ACC112 (cell line): ENCODE results near the gene MYO1D.

Experiments
- H2AFZ ChIP-seq: fragments of 200-600 bp; sonication (generic); one replicate; pipeline ENCODE4 v1.6.0; 2017; ENCODE audit warnings: antibody characterized with exemption, low read length; ENCODE audit not compliant: unreplicated experiment
- H3K27ac ChIP-seq: fragments of 200-600 bp; sonication (generic); 2 replicates; pipeline ENCODE4 v1.5.1; 2014; ENCODE audit warnings: low read depth, mild to moderate bottlenecking, antibody characterized with exemption, low read length, moderate library complexity
- H3K27me3 ChIP-seq: fragments of 200-600 bp; sonication (generic); 2 replicates; pipeline ENCODE4 v1.6.1; 2014; ENCODE audit warnings: mild to moderate bottlenecking, antibody characterized with exemption, low read length, moderate library complexity, mixed read lengths; ENCODE audit not compliant: insufficient read depth
- H3K36me3 ChIP-seq: fragments of 200-600 bp; sonication (generic); 2 replicates; pipeline ENCODE4 v1.6.1; 2016; ENCODE audit warnings: mild to moderate bottlenecking, antibody characterized with exemption, low read length, moderate library complexity, mixed read lengths; ENCODE audit not compliant: insufficient read depth
- H3K4me1 ChIP-seq: fragments of 200-600 bp; sonication (generic); one replicate; pipeline ENCODE4 v1.6.1; 2016; ENCODE audit warnings: low read length, mixed read lengths; ENCODE audit not compliant: insufficient read depth, unreplicated experiment, control insufficient read depth
- H3K4me3 ChIP-seq: fragments of 200-600 bp; sonication (generic); 2 replicates; pipeline ENCODE4 v1.5.1; 2014; ENCODE audit warnings: mild to moderate bottlenecking, low read depth, low read length
- H3K79me2 ChIP-seq: fragments of 200-600 bp; sonication (generic); one replicate; pipeline ENCODE4 v1.6.0; 2016; ENCODE audit warnings: low read length; ENCODE audit not compliant: control insufficient read depth, unreplicated experiment, insufficient read depth

The MYO1D gene

DNA sequence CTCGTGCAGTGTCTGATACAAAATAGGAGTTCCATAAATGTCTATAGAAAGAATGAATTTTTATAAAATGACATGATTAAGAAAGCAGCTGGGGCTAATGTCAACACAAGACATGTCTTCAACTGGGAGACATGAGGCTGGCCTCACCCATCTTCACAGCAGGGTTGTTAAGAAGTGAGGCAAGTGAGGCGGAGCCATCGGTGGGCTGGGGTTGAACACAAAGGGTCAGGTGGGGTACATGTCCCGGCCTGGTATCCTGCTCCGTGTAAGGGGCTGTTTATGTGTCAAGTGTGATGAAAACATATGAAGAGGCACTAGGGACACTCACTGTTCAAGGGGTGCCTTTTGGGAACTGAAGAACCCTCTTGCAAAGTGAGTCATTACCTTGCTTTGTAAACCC is 368.0 kb downstream of the MYO1D start:
- no peak overlapping the region for H3K27ac ChIP-seq
- H3K4me1 ChIP-seq: peaks cover 8% of the 10 kb centered on the region
- no peaks in the 10 kb centered on the region for H3K27me3 ChIP-seq
- H3K36me3 ChIP-seq: no peaks in the 10 kb centered on the region
- H2AFZ ChIP-seq: no peak overlapping the region
- no peaks in the 10 kb centered on the region for H3K79me2 ChIP-seq
- H3K4me3 ChIP-seq: no peak overlapping the region

DNA sequence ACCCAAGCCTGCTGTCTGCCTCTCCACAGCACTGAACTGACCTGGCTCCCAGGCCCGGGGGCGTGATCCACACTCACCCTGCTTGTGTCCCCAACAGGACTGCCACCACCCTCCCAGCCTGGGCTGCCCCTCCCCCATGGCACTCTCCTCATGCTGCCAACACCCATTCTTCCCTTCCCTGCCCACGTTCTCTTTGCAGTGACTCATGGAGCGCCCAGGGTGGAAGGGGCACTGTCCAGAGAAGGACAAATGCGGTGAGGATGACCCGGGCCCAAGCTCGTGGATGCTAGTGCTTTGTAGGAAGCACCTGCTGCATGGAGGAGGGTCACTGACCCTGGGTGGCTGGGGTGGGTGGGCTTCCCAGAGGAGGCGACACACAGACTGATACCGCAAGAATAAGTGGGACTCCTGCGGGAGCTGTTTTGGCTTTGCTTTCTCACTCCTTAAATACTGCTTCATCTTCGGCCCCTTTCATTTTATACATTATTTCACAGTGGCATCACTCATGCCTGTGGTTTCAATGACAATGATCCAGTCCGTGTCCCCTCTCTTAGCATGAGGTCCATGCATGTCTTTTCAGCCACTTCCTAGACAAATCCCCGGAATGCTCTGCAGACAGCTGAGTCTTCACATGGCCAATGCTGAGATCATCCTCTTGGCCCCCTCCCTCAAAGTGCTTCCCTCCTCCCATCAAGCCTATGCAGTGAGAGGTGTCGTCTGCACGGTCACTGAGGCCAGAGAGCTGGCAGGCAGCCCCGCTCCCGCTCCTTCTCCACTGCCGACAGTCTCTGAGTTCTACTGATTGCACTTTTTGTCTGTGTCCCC is 372.5 kb downstream of the MYO1D start:
- Histone ChIP-seq H3K27ac (no peak overlapping the region), H3K4me1 (peaks cover 21% of the 10 kb centered on the region), H3K4me3 (no peak overlapping the region), H3K27me3 (no peaks in the 10 kb centered on the region), H3K79me2 (no peaks in the 10 kb centered on the region), H3K36me3 (no peaks in the 10 kb centered on the region), H2AFZ (no peak overlapping the region)

- no peaks in the 10 kb centered on the region for H3K79me2 ChIP-seq
- peaks cover 21% of the 10 kb centered on the region for H3K4me1 ChIP-seq
- no peaks in the 10 kb centered on the region for H3K27me3 ChIP-seq
- H3K27ac ChIP-seq: no peak overlapping the region
- H2AFZ ChIP-seq: no peak overlapping the region
- H3K4me3 ChIP-seq: no peak overlapping the region
- H3K36me3 ChIP-seq: no peaks in the 10 kb centered on the region
These were observed 373.4 kb downstream of the MYO1D start for GRCh38 chr17:32503251-32504165.

- Histone ChIP-seq H3K27ac (no peak overlapping the region), H3K27me3 (no peaks in the 10 kb centered on the region), H3K4me3 (no peak overlapping the region), H3K36me3 (no peaks in the 10 kb centered on the region), H2AFZ (no peak overlapping the region), H3K79me2 (no peaks in the 10 kb centered on the region), H3K4me1 (peaks cover 23% of the 10 kb centered on the region)
These were observed 374.2 kb downstream of the MYO1D start for GRCh38 chr17:32502710-32503109.

DNA sequence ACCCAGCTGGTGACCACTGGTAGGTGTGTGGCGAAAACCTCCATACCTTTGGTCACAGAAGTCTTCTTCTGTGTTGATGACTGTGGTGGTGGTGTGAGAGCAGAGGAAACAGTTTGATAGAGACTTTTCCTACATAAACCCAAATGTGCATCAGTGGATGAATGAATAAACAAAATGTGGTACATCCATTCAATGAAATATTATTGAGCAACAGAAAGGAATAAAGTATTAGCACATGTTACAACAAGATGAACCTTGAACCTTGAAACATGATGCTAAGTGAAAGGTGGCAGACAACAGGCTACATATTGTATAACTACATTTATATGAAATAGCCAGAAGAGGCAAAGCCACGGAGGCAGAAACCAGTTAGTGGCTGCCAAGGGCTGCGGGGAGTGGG is 374.9 kb downstream of the MYO1D start:
- H3K36me3 ChIP-seq: no peaks in the 10 kb centered on the region
- H3K79me2 ChIP-seq: no peaks in the 10 kb centered on the region
- no peak overlapping the region for H2AFZ ChIP-seq
- H3K4me3 ChIP-seq: no peak overlapping the region
- peaks cover 30% of the 10 kb centered on the region for H3K4me1 ChIP-seq
- H3K27me3 ChIP-seq: no peaks in the 10 kb centered on the region
- no peak overlapping the region for H3K27ac ChIP-seq

- H3K27me3 ChIP-seq: no peaks in the 10 kb centered on the region
- no peak overlapping the region for H2AFZ ChIP-seq
- H3K27ac ChIP-seq: no peak overlapping the region
- H3K79me2 ChIP-seq: no peaks in the 10 kb centered on the region
- no peaks in the 10 kb centered on the region for H3K36me3 ChIP-seq
- H3K4me3 ChIP-seq: no peak overlapping the region
- peaks cover 37% of the 10 kb centered on the region for H3K4me1 ChIP-seq
These were observed 378.5 kb downstream of the MYO1D start for GRCh38 chr17:32498391-32498790.

DNA sequence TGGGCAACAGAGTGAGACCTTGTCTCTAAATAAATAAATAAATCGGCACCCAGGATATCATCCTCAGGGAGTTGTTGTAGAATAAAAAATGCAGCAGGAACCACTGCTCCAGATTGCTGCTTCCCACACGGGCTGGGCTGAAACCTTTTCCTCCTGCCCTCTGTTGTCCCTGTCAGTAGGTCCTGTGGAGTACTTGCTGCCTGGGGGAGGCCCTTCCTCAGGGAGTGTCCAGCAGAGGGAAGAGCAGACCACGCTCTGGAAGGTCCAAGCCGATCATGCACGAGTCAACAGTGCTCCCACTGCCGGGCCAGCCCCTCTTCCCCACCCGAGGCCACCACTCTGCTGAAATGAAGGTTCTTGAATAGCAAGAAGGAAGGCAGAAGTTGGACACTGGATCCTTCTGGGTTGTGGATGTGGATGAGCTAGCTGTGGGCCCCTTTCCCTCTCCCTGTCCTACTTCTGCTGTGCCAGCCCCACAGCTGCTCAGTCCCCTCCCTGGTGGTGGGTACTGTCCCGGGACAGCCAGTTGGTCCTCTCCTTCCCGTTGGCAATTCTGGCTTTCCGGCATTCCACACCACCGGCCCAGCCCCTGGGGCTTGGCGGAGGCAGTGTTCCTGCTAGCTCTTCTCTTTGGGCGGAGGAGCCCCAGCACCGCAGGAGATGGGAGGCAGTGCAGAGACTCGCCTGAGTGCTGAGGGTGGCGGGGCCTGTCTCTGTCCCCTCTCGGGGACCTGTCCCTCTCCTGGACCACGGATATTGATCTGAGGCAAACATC is 379.3 kb downstream of the MYO1D start:
- H3K27me3 ChIP-seq: no peaks in the 10 kb centered on the region
- H3K79me2 ChIP-seq: no peaks in the 10 kb centered on the region
- no peaks in the 10 kb centered on the region for H3K36me3 ChIP-seq
- H2AFZ ChIP-seq: no peak overlapping the region
- H3K4me3 ChIP-seq: no peak overlapping the region
- peaks cover 29% of the 10 kb centered on the region for H3K4me1 ChIP-seq
- H3K27ac ChIP-seq: peak overlapping the region; percentile 58; the same call in 1 of the 2 replicates

- H3K27me3 ChIP-seq: no peaks in the 10 kb centered on the region
- peaks cover 37% of the 10 kb centered on the region for H3K4me1 ChIP-seq
- no peak overlapping the region for H2AFZ ChIP-seq
- H3K79me2 ChIP-seq: no peaks in the 10 kb centered on the region
- no peaks in the 10 kb centered on the region for H3K36me3 ChIP-seq
- H3K4me3 ChIP-seq: no peak overlapping the region
- H3K27ac ChIP-seq: peak overlapping the region; percentile 58
These were observed 380.4 kb downstream of the MYO1D start for GRCh38 chr17:32496395-32497073.

DNA sequence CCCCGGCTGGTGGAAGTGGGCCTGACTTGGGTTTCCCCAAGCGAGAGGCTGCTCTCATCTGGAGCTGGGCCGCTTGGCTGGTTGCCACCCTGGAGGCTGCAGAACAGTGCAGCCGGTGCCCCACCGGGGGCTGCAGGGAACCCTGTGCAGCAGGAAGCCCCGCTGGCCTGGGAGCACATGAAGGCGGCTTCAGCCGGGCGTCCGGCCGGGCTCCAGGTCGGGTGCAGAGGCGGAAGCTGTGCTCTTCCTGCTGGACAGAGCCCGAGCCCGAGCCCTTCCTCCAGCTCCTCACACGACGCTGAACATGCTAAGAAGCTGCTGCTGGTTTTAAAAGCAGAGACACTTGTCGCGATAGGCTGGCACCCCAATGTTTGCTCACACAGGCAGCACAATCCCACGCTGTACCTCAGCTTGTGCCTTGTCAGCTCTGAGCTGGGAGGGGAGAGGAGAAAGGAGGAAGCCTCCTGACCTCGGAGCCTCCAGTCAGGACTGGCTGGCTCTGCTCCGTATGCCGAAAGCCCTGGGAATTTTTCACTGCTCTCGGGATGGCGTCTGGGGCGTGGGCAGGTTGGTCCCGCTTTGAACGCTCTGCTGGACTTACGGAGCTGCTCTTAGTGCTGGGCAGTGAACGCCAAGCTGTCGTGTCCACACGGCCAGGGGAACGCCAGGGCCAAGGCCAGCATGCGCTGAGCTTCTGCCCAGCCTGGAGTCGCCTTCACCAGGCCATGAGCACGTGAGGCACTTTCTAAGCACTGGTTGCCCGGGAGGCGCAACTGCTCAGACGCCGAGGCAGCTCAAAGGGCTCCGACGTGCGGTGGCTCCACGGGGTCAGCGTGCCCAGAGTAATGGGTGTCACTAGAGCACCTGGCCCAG is 381.3 kb downstream of the MYO1D start:
- Histone ChIP-seq H3K4me3 (no peak overlapping the region), H3K36me3 (no peaks in the 10 kb centered on the region), H2AFZ (no peak overlapping the region), H3K27me3 (no peaks in the 10 kb centered on the region), H3K27ac (peak overlapping the region; percentile 40; the same call in 1 of the 2 replicates), H3K79me2 (no peaks in the 10 kb centered on the region), H3K4me1 (peaks cover 37% of the 10 kb centered on the region)
